Esophagus (tissue), 2 donors: ENCODE results near the gene MYOF. TPM values are rescaled to one million over a fixed set of nuclear protein-coding genes. Genes with fewer than 3 reads are reported as not detected.

ENCODE experiments used
- H3K27ac ChIP-seq, 2 donors: one replicate each; pipeline ENCODE4 v1.5.1; 2013; ENCODE audit warnings: low read depth in 2 of 2, mild to moderate bottlenecking in 2 of 2, inconsistent platforms in 1 of 2, low read length in 1 of 2, moderate library complexity in 1 of 2
- H3K27me3 ChIP-seq, 2 donors: one replicate each; pipeline ENCODE4 v1.6.1; 2013; ENCODE audit warnings: low read length in 2 of 2, control low read depth in 1 of 2, mild to moderate bottlenecking in 1 of 2; ENCODE audit not compliant: insufficient read depth in 2 of 2, control insufficient read depth in 1 of 2
- H3K36me3 ChIP-seq, 2 donors: one replicate each; pipeline ENCODE4 v1.6.1; 2013; ENCODE audit warnings: low read length in 1 of 2; ENCODE audit not compliant: control insufficient read depth in 2 of 2, insufficient read depth in 2 of 2
- H3K4me1 ChIP-seq, 2 donors: one replicate each; pipeline ENCODE4 v1.6.1; 2013; ENCODE audit warnings: low read length in 1 of 2; ENCODE audit not compliant: control insufficient read depth in 2 of 2, insufficient read depth in 2 of 2
- H3K4me3 ChIP-seq, 2 donors: one replicate each; pipeline ENCODE4 v1.5.1; 2013; ENCODE audit warnings: low read length in 2 of 2, mild to moderate bottlenecking in 2 of 2, low read depth in 1 of 2, moderate library complexity in 1 of 2
- H3K9me3 ChIP-seq, 2 donors: one replicate each; pipeline ENCODE4 v1.6.1; 2013; ENCODE audit warnings: mild to moderate bottlenecking in 2 of 2, low read depth in 1 of 2, low read length in 1 of 2, moderate library complexity in 1 of 2; ENCODE audit not compliant: control insufficient read depth in 2 of 2, insufficient read depth in 1 of 2
- WGBS, 2 donors: extraction: QIAGEN DNeasy Blood & Tissue Kit; methylation state at CpG; one replicate each; pipeline ENCODE4 v1.1.7; 2013; 5-methylcytosine and 5-hydroxymethylcytosine counted together
- polyA plus RNA-seq, 2 donors: library from polyadenylated mRNA; stranded (reverse); fragments of 200-250 nt; gene quantifications; one replicate each; pipeline ENCODE4 v1.2.3, GENCODE V29; 2013
- donor health status: healthy with polysubstance abuse.
- donor health status: Bipolar disorder and iron deficiency.

Gene MYOF
- polyA plus RNA-seq, 2 donors = 30.2 to 32.1 TPM

DNA sequence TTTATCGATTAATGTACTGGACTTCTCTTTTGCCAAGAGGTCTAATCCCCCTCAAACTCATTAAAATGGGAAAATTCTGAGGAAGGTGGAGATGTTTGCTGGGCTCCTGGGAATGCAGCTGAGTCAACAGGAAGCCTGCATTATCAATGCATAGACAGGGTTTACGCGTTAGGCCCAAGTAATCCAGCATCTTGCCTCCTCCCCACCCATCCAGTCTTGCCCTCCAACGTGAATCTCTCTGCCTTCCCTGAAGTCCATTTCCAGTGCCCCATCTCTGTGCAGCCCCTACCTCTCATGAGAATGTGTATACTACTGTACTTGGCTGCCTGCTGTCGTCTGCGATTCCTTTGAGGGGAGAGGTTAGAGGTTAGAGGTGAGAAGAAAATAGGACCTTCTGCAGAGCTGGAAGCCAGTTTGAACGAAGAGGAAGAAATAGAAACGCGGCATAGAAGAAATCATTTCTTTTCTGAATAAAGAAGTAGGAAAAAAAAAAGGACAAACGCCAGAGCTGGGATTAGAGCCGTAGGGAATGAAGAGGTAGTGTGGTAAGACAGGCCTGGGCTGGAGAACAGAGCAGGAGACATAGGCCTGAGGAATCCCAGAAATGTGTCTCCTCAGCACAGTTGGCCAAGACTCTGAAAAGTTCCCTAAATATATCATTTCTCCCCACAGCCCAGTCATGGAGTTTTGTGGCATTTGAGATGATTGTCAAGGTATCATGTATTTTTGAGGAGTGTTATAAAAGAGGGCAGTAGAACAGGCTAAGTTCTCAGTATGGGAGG is 75.6 kb downstream of the MYOF start:
- no peaks in the 10 kb centered on the region for H3K27me3 ChIP-seq
- H3K27ac ChIP-seq = peak overlapping the region; percentile 59 to 64
- 51 to 57% methylated on average over 11 of the region's 11 CpGs for WGBS, 2 donors
- no peak overlapping the region for H3K4me3 ChIP-seq
- H3K9me3 ChIP-seq = no peaks in the 10 kb centered on the region
- H3K36me3 ChIP-seq = peaks cover 4 to 12% of the 10 kb centered on the region in 2 donors
- no peaks in the 10 kb centered on the region for H3K4me1 ChIP-seq

GRCh38 chr10:93404048-93404354 is 78.1 kb downstream of the MYOF start:
- peaks cover 8 to 9% of the 10 kb centered on the region in 2 donors for H3K36me3 ChIP-seq
- 70 to 73% methylated on average over 3 of the region's 3 CpGs for WGBS, 2 donors
- no peak overlapping the region for H3K27ac ChIP-seq
- H3K4me1 ChIP-seq = no peaks in the 10 kb centered on the region
- H3K27me3 ChIP-seq = no peaks in the 10 kb centered on the region
- no peaks in the 10 kb centered on the region for H3K9me3 ChIP-seq
- no peak overlapping the region for H3K4me3 ChIP-seq

DNA sequence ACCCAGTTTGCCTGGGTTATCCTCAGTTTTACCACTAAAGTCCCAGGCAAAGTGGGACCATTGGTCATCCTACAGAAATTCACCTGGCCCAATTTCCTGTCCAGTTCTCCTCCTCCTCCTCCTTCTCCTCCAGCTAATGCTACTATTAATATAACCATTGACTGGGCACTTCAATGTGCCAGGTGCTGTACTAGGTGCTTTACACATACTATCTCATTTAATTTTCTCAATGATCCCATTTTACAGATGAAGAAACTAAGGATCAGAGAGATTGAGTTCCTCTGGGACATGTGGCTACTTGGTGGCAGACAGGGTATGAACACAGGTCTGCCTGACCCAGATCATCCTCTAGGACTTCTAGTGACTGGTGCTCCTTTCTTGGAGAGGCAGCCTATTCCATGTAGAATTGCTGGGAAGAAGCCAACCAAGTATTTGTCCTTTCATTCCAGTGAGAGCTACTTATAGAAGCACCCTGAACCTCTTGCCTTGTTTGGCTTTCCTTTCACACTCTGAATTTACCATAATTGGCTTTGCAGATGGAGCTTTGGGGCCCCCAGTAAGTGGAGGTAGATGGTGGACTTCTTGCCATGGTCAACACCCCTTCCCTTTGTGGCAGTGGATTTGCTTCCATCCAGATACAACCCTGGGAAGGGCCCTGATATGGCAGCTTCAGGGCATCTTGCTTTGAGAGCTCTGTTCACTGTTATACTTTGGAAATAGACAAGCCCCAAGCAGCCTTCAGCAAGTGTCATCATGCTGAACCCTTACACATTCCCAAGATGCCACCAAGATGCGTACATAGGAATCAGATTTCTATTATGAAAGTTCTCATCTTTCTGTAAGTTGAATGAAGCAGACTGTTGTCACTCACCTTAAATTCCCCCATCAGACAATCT is 78.7 kb downstream of the MYOF start:
- H3K4me1 ChIP-seq = no peaks in the 10 kb centered on the region
- no peaks in the 10 kb centered on the region for H3K27me3 ChIP-seq
- WGBS, 2 donors = 77 to 81% methylated on average over 1 of the region's 1 CpG
- H3K9me3 ChIP-seq = no peaks in the 10 kb centered on the region
- no peak overlapping the region for H3K4me3 ChIP-seq
- H3K36me3 ChIP-seq = peaks cover 8 to 10% of the 10 kb centered on the region in 2 donors
- H3K27ac ChIP-seq = no peak overlapping the region

GRCh38 chr10:93402192-93402591 is 79.9 kb downstream of the MYOF start:
- WGBS, 2 donors = 73 to 74% methylated on average over 6 of the region's 6 CpGs
- Histone ChIP-seq H3K27me3 (no peaks in the 10 kb centered on the region), H3K36me3 (peaks cover 11 to 15% of the 10 kb centered on the region in 2 donors), H3K9me3 (no peaks in the 10 kb centered on the region), H3K27ac (no peak overlapping the region), H3K4me3 (no peak overlapping the region), H3K4me1 (no peaks in the 10 kb centered on the region)

DNA sequence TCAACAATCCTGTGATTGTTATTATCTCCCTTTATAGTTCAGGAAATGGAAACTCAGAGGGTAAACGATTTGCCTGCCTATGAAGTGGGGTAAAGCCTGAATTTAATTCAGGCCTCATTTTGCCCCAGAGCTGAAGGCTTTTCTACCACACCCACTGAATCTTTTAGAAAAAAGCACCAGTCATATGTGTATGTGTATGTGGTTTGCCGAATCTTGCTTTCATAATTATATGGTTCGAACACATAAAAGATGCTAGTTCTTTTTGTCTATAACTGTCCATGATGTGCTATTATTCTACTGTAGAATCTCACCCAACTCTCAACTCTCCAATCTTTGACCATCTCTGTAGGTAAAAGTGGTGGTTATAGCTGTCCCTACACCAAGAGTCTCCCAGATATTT is 83.6 kb downstream of the MYOF start:
- Histone ChIP-seq H3K27me3 (no peaks in the 10 kb centered on the region), H3K4me3 (no peak overlapping the region), H3K9me3 (no peaks in the 10 kb centered on the region), H3K27ac (no peak overlapping the region), H3K36me3 (peaks cover 11 to 15% of the 10 kb centered on the region in 2 donors), H3K4me1 (no peaks in the 10 kb centered on the region)
- 71 to 73% methylated on average over 3 of the region's 3 CpGs for WGBS, 2 donors

- 61 to 63% methylated on average over 6 of the region's 6 CpGs for WGBS, 2 donors
- Histone ChIP-seq H3K4me1 (no peaks in the 10 kb centered on the region), H3K36me3 (peaks cover 9 to 10% of the 10 kb centered on the region in 2 donors), H3K9me3 (no peaks in the 10 kb centered on the region), H3K4me3 (no peak overlapping the region), H3K27ac (no peak overlapping the region), H3K27me3 (no peaks in the 10 kb centered on the region)
Measured at GRCh38 chr10:93397020-93397419, 85.1 kb downstream of the MYOF start.

DNA sequence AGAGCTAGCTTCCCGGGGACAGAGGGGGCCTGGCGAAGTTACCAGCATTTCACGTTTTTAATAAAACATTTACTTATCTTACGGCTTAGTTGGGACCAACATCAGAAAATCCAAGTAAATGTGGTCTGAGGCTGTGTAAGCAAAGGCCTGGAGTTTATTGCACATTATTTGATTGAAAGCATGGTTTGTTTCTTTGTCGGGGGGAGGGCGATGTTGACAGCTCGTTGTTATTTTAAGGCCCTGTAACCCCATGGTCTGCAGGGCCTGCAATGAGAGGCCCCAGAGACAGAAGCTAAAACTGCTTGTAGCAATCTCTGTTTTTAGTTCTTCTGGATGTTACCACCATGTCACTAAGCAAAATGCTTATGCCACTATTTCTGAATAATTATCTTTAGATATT is 88.9 kb downstream of the MYOF start:
- Histone ChIP-seq H3K27me3 (no peaks in the 10 kb centered on the region), H3K4me3 (no peak overlapping the region), H3K4me1 (no peaks in the 10 kb centered on the region), H3K9me3 (no peaks in the 10 kb centered on the region), H3K27ac (no peak overlapping the region), H3K36me3 (peaks cover 3 to 6% of the 10 kb centered on the region in 2 donors)
- 73 to 79% methylated on average over 7 of the region's 7 CpGs for WGBS, 2 donors

DNA sequence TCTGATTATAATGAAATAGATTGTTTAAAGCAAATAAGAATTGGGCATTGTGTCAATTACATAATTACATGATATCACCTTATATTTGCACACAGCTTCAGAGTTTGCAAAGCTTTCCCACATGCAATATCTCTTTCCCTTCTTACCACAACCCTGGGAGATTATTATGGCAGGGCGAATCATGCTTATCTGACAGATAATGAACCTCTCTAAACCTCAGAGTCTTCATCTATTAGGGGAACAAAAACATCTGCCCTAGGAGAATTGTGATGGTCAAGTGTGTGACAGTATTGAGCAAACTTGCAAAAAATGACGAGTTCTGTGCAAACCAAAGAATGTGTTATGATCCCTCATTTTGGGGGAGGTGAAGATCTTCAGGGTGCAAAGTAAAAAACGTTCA is 90.0 kb downstream of the MYOF start:
- no peaks in the 10 kb centered on the region for H3K9me3 ChIP-seq
- H3K4me1 ChIP-seq = no peaks in the 10 kb centered on the region
- no peak overlapping the region for H3K4me3 ChIP-seq
- 68 to 72% methylated on average over 3 of the region's 3 CpGs for WGBS, 2 donors
- no peaks in the 10 kb centered on the region for H3K27me3 ChIP-seq
- no peak overlapping the region for H3K27ac ChIP-seq
- H3K36me3 ChIP-seq = peaks cover 0 to 3% of the 10 kb centered on the region in 2 donors

- 78 to 85% methylated on average over 3 of the region's 3 CpGs for WGBS, 2 donors
Measured at GRCh38 chr10:93390306-93391090, 91.6 kb downstream of the MYOF start.

More at GRCh38 chr10:93390306-93391090, 91.6 kb downstream of the MYOF start:
- Histone ChIP-seq H3K4me1 (no peaks in the 10 kb centered on the region), H3K27ac (no peak overlapping the region), H3K36me3 (peaks cover 0 to 4% of the 10 kb centered on the region in 2 donors), H3K9me3 (no peaks in the 10 kb centered on the region), H3K27me3 (no peaks in the 10 kb centered on the region), H3K4me3 (no peak overlapping the region)
